Measurements from ENCODE around the gene RPL36. TPM values are rescaled to one million over a fixed set of nuclear protein-coding genes. Genes with fewer than 3 reads are reported as not detected.
A peak's percentile ranks its signal among the peaks of the same experiment; 100 is the strongest.

Gene RPL36
- total RNA-seq, result 435 TPM
- long read RNA-seq, transcript RPL36-202 (3 exons, 556 nt), result minor isoform, 5 of 186 reads
- long read RNA-seq, transcript RPL36-201 (4 exons, 707 nt), result major isoform, 162 of 186 reads
- long read RNA-seq, partial matches to known transcripts, result 18 of 186 reads
- long read RNA-seq, other reads (novel, unspliced or antisense), result 1 of 186 reads

- intact Hi-C loops (cut with DNase I), result loop anchor here (2.0 kb wide), 1 partner anchor 28 kb away; no protein-coding TSS in a partner anchor
- DNase-seq (ENCODE audit: missing footprints) (peak; percentile 99), ATAC-seq (peak; percentile 81)
Observed at GRCh38 chr19:5690125-5690954, at the start of gene RPL36. RPL36 (plus strand) TSS chr19:5690295; CDS start chr19:5690508, 213 bp downstream.

GRCh38 chr19:5641171-5641570 lies 48.9 kb upstream of the RPL36 start:
- no peak for ATAC-seq
- intact Hi-C loops (cut with DNase I), result no loop called here
- DNase-seq (ENCODE audit: missing footprints), result no peak

- DNase-seq (ENCODE audit: missing footprints), result no peak
- no peak for ATAC-seq
- intact Hi-C loops (cut with DNase I), result no loop called here
Observed at GRCh38 chr19:5642204-5642603, 47.9 kb upstream of the RPL36 start.

GRCh38 chr19:5643060-5643459 lies 47.0 kb upstream of the RPL36 start:
- no peak for ATAC-seq
- intact Hi-C loops (cut with DNase I), result no loop called here
- no peak for DNase-seq (ENCODE audit: missing footprints)

- ATAC-seq, result no peak
- DNase-seq (ENCODE audit: missing footprints), result no peak
- intact Hi-C loops (cut with DNase I), result no loop called here
Observed at GRCh38 chr19:5644037-5644436, 46.1 kb upstream of the RPL36 start.

GRCh38 chr19:5645409-5645808 lies 44.7 kb upstream of the RPL36 start:
- intact Hi-C loops (cut with DNase I), result no loop called here
- ATAC-seq (no peak), DNase-seq (ENCODE audit: missing footprints) (no peak)

- DNase-seq (ENCODE audit: missing footprints) (no peak), ATAC-seq (no peak)
- intact Hi-C loops (cut with DNase I), result no loop called here
Observed at GRCh38 chr19:5646703-5647102, 43.4 kb upstream of the RPL36 start.

GRCh38 chr19:5648464-5648863 lies 41.6 kb upstream of the RPL36 start:
- ATAC-seq, result no peak
- no peak for DNase-seq (ENCODE audit: missing footprints)
- intact Hi-C loops (cut with DNase I), result no loop called here

GRCh38 chr19:5651361-5651760 lies 38.7 kb upstream of the RPL36 start:
- DNase-seq (ENCODE audit: missing footprints) (no peak), ATAC-seq (no peak)
- intact Hi-C loops (cut with DNase I), result no loop called here

GRCh38 chr19:5652261-5652660 lies 37.8 kb upstream of the RPL36 start:
- intact Hi-C loops (cut with DNase I), result no loop called here
- DNase-seq (ENCODE audit: missing footprints), result no peak
- ATAC-seq, result no peak

- DNase-seq (ENCODE audit: missing footprints) (no peak), ATAC-seq (no peak)
- intact Hi-C loops (cut with DNase I), result no loop called here
Observed at GRCh38 chr19:5654931-5655330, 35.2 kb upstream of the RPL36 start.

- intact Hi-C loops (cut with DNase I), result no loop called here
- no peak for DNase-seq (ENCODE audit: missing footprints)
- no peak for ATAC-seq
Observed at GRCh38 chr19:5655412-5655811, 34.7 kb upstream of the RPL36 start.

GRCh38 chr19:5661483-5661882 lies 28.6 kb upstream of the RPL36 start:
- DNase-seq (ENCODE audit: missing footprints), result no peak
- ATAC-seq, result peak; percentile 22
- intact Hi-C loops (cut with DNase I), result no loop called here

GRCh38 chr19:5663904-5664303 lies 26.2 kb upstream of the RPL36 start:
- ATAC-seq (no peak), DNase-seq (ENCODE audit: missing footprints) (no peak)
- intact Hi-C loops (cut with DNase I), result no loop called here

- intact Hi-C loops (cut with DNase I), result no loop called here
- ATAC-seq, result no peak
Observed at GRCh38 chr19:5664515-5664914, 25.6 kb upstream of the RPL36 start.

GRCh38 chr19:5665781-5666513 lies 24.1 kb upstream of the RPL36 start:
- intact Hi-C loops (cut with DNase I), result no loop called here
- ATAC-seq (no peak), DNase-seq (ENCODE audit: missing footprints) (no peak)

More at GRCh38 chr19:5664515-5664914, 25.6 kb upstream of the RPL36 start:
- no peak for DNase-seq (ENCODE audit: missing footprints)

GRCh38 chr19:5666921-5667610 lies 23.0 kb upstream of the RPL36 start:
- intact Hi-C loops (cut with DNase I), result no loop called here

GRCh38 chr19:5667751-5668271 lies 22.3 kb upstream of the RPL36 start:
- intact Hi-C loops (cut with DNase I), result no loop called here
- ATAC-seq (no peak), DNase-seq (ENCODE audit: missing footprints) (no peak)

More at GRCh38 chr19:5666921-5667610, 23.0 kb upstream of the RPL36 start:
- DNase-seq (ENCODE audit: missing footprints) (no peak), ATAC-seq (no peak)

GRCh38 chr19:5669212-5669611 lies 20.9 kb upstream of the RPL36 start:
- no peak for ATAC-seq
- intact Hi-C loops (cut with DNase I), result no loop called here
- DNase-seq (ENCODE audit: missing footprints), result no peak
